Measurements from ENCODE around the gene CCDC81.
A peak's percentile ranks its signal among the peaks of the same experiment; 100 is the strongest.

Gene CCDC81

GRCh38 chr11:86440305-86440716, 65.6 kb downstream of the CCDC81 start:
- DNase-seq (ENCODE audit: low read depth in 2 of 2) = no peak

DNA sequence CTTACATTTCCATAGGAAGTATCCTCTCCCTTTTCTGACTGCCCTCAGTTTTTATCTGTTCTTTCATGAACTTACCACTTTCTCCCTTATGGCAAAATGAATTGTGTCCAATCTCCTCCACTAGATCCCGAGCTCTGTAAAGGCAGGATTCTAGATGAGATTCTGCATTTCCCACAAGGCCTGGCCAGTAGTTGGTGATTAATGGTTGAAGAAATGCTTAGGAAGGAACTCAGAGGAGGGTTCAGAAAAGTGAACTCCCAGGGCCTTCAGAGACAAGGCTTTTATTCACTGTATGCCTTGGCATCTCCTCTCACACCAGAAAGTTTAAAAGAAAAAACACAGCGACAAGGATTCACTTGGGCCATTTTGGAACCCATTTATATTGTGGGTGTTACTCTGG, 66.2 kb downstream of the CCDC81 start:
- DNase-seq (ENCODE audit: low read depth in 2 of 2) = no peak

GRCh38 chr11:86442420-86442819, 67.7 kb downstream of the CCDC81 start:
- DNase-seq (ENCODE audit: low read depth in 2 of 2) = no peak

- no peak for DNase-seq (ENCODE audit: low read depth in 2 of 2)
Measured at GRCh38 chr11:86442827-86443226, 68.1 kb downstream of the CCDC81 start.

- no peak for DNase-seq (ENCODE audit: low read depth in 2 of 2)
Measured at GRCh38 chr11:86443415-86443814, 68.7 kb downstream of the CCDC81 start.

DNA sequence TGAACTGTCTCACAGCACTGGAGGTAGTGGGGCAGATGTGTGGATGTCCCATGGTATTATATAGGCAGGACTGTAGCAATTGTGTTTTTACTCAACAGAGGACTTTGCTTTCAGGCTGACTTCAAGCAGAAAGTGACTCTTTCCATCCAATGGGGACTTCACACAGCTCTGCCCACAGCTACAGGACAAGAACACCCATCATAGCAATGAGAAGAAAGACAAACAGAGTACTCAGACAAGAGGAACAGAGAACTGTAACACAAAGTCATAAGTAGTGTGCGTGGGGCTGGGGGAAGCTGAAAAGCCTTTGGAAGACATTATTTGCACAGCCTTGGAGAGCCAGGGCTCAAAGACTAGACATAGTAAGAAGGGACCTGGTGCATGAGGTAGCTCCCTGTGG, 70.3 kb downstream of the CCDC81 start:
- no peak for DNase-seq (ENCODE audit: low read depth in 2 of 2)

DNA sequence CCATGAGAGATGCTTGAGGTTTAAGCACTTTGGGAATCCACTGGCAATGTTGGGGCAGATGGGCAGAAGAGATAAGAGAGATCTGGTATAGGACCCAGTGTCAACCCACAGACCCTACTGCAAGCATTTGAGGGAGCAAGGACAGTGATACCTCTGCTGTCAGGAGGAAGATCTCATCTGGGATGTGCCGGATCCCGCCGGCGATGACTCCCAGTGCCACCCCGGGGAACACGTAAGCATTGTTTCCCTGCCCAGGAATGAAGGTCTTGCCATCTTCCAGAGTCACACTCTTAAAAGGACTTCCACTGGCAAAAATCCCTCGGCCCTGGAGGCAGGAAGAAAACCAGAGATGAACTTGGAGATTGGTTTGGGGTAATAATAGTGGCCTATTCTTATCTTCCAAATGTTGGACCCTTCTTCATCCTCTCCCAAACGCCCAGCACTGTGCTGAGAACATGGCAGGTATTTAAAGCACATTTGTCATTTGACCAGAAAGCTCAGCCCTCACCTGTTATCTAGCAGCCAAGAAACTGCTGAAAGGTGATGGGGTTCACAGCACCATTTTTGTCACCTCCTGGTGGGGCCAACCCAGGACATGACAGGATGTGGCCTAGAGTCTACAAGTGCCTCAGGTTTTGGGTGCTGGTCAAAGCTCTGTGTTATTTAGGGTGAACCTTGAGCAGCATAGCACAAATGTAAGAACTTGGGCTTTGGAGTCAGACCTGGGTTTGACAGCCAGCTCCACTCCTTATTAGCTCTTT, 71.7 kb downstream of the CCDC81 start:
- DNase-seq (ENCODE audit: low read depth in 2 of 2) = no peak

GRCh38 chr11:86446924-86447285, 72.2 kb downstream of the CCDC81 start:
- DNase-seq (ENCODE audit: low read depth in 2 of 2) = no peak

GRCh38 chr11:86447763-86448480, 73.2 kb downstream of the CCDC81 start:
- DNase-seq (ENCODE audit: low read depth in 2 of 2) = no peak

- no peak for DNase-seq (ENCODE audit: low read depth in 2 of 2)
Measured at GRCh38 chr11:86449993-86450629, 75.4 kb downstream of the CCDC81 start.

GRCh38 chr11:86453290-86454030, 78.8 kb downstream of the CCDC81 start:
- no peak for DNase-seq (ENCODE audit: low read depth in 2 of 2)

DNA sequence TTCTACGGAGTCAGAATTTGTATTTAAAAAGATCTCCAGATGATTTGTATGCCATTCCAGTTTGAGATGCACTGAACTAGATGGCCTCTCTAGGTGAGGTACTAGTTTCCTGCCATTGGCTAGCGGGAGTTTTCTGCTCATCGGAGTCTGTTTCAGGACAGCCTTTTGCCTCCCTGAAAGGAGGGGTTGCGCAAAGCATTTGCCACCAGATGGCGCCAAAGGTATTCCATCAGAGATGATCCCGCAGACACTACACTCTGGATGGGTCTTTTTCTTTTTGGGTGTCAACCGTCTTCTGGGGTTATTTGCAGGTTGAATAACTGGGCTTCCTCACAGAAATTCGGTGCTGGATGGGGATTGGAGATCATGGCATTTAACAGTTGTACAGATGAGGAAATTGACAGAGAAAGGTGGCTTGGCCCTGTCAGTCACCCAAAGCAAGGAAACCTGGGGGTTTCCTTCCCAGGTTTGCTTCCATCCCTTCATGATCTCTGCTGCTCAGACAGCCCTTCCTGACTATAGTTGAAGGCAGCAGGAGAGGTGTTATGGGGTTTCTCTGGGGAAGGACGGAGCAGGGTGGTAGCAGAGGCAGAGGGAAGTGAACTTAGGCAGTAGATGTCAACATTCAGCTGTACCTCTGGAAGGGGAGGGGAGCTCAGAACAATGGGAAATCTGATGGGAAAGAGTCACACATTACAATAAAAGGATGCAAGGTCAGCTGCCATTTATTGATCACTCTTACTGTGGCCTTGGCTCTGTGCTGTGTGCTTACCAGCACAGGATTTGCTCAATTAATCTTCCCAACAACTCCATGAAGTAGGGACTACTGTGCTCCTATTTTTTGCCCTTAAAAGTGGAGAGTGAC, 81.6 kb downstream of the CCDC81 start:
- DNase-seq (ENCODE audit: low read depth in 2 of 2) = peak; percentile 25 to 65

- no peak for DNase-seq (ENCODE audit: low read depth in 2 of 2)
Measured at GRCh38 chr11:86458294-86459001, 83.8 kb downstream of the CCDC81 start.

GRCh38 chr11:86459002-86459385, 84.3 kb downstream of the CCDC81 start:
- no peak for DNase-seq (ENCODE audit: low read depth in 2 of 2)

- no peak for DNase-seq (ENCODE audit: low read depth in 2 of 2)
Measured at GRCh38 chr11:86459682-86460460, 85.2 kb downstream of the CCDC81 start.

DNA sequence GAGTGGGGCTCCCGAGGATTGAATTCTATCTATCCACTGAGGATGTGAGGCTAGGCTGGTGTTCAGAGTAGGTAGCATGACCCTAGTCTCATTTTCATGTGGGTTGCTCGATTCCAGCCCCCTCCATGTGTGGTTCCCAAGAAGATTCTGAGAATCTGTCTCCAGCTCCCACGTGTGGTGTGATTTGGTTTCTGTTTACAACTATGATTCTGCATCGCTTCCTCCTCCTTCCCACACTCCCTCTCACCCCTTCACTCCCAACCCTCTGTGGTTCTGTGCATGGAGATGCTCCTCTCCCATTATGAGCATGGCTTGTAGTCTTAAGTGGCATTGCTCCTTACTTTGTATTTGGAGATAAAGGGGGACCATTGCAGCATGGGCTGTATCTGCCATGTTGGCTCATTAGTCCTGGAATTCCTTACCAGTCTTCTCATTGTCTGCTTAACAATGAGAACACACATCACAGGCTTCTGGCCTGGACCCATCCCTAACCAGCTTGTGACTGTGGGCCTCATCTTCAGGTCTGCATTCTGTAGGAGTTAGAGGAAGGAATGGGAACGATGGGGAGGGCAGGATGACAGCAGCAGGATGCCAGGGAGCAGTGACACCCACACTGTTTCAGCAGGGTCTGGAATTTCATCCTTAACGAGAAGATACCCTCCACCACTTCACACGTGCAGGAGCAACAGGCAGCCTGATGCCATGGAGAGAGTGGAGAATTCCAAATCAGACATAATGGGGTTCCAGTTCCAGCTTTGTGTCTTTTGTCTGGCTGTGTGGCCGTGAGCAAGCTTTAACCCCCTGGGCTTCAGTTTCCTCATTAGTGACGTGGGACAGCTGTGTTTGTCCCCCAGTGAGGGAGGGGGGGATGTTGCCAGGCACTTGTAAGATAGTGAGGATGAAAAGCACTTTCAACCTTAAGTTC, 86.0 kb downstream of the CCDC81 start:
- DNase-seq (ENCODE audit: low read depth in 2 of 2) = no peak

GRCh38 chr11:86461892-86462291, 87.2 kb downstream of the CCDC81 start:
- no peak for DNase-seq (ENCODE audit: low read depth in 2 of 2)

GRCh38 chr11:86463120-86463519, 88.4 kb downstream of the CCDC81 start:
- DNase-seq (ENCODE audit: low read depth in 2 of 2) = no peak

DNA sequence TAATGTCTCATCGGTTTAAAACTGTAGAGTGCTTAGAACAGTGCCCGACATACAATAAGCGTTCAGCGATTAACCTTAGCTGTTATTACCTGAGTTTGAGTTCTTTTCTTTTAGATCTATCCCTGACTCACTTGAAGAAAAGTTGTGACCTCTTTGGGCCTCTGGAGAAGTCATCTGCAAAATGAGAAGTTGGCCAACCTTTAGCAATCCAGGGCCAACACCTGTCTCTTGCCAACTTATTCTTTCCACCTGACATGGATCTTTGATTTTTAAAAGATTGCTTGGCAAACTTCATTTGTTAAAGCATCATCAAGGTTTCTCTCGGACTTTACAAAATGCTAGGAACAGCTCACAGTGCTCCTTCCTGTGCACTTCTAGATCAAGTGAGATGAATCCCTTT, 89.3 kb downstream of the CCDC81 start:
- DNase-seq (ENCODE audit: low read depth in 2 of 2) = no peak
